ENCODE measurements around the gene DYNC2I2. TPM values are rescaled to one million over a fixed set of nuclear protein-coding genes. Genes with fewer than 3 reads are reported as not detected.
A peak's percentile ranks its signal among the peaks of the same experiment; 100 is the strongest.

The DYNC2I2 gene
- total and polyA plus RNA-seq, 2 donors from 2014 or later, result 76.6 to 98.6 TPM

DNA sequence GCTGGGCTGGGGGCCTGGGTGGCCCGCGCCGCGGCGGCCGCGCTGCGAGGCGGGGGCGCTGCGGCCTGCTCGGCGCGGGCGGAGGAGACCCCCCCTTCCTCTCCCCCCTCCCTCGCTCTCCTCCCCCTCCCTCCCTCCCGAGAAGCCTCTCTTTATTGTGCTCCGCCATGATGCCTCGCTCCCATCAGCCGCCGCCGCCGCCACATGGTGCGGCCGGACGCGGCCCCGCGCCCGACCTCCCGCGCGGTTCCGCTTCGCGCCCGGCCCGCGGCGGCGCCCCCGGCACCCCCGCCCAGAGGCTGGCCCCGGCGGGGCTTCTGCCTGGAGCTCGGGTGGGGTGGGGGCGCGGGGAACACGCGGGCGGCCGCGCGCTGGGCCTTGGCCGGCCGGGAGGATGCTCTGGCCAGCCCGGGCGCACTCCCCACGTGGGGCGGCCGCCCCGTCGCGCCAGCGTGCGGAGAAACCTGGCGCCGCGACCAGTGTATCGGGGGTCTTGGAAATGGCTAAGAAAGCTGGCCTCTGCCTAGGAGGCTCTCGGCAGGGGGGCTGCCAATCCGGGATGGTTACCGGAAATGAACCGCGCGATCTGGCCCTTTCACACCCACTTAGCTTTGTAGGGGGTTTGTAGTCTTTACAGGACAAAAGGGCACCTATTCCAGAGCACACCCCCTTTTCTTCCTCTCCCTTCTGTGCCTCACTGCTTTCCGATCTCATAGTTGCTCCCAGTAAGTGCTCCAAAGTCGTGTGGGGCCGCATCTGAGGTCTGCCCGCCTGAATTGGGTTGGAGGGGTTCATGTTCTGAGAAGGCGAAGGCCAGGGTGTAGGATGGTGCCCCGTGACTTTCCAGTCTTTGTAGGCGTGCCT, 33.4 kb upstream of the DYNC2I2 start:
- intact Hi-C loops (cut with DNase I), result no loop called here
- peak overlapping the region; percentile 4 to 28 for H3K27ac ChIP-seq (ENCODE audit: low read depth in 2 of 2, low read length in 2 of 2)
- no peak for FAIRE-seq
- peaks cover 8 to 23% (median 16%) of the 10 kb centered on the region in 3 donors for H3K4me1 ChIP-seq (ENCODE audit: control insufficient read depth in 2 of 3, insufficient read depth in 2 of 3, low read depth in 1 of 3, low read length in 3 of 3)
- H3K9ac ChIP-seq (ENCODE audit: low read length in 3 of 3), result peak overlapping the region; percentile 50 to 93 (median 82)
- peak; percentile 61 to 81 (median 77) for DNase-seq
- H3K9me3 ChIP-seq (ENCODE audit: control insufficient read depth in 2 of 3, insufficient read depth in 1 of 3, low read length in 3 of 3), result no peaks in the 10 kb centered on the region
- no peaks in the 10 kb centered on the region for H3K27me3 ChIP-seq (ENCODE audit: control insufficient read depth, insufficient read depth, low read length)
- H3K4me3 ChIP-seq (ENCODE audit: low read length in 3 of 3), result peak overlapping the region; percentile 79 to 86 (median 84)
- H3K36me3 ChIP-seq (ENCODE audit: control insufficient read depth in 2 of 3, insufficient read depth in 3 of 3, low read length in 3 of 3), result peaks cover 13 to 30% (median 14%) of the 10 kb centered on the region in 3 donors
- TF ChIP-seq, protein P1, sequence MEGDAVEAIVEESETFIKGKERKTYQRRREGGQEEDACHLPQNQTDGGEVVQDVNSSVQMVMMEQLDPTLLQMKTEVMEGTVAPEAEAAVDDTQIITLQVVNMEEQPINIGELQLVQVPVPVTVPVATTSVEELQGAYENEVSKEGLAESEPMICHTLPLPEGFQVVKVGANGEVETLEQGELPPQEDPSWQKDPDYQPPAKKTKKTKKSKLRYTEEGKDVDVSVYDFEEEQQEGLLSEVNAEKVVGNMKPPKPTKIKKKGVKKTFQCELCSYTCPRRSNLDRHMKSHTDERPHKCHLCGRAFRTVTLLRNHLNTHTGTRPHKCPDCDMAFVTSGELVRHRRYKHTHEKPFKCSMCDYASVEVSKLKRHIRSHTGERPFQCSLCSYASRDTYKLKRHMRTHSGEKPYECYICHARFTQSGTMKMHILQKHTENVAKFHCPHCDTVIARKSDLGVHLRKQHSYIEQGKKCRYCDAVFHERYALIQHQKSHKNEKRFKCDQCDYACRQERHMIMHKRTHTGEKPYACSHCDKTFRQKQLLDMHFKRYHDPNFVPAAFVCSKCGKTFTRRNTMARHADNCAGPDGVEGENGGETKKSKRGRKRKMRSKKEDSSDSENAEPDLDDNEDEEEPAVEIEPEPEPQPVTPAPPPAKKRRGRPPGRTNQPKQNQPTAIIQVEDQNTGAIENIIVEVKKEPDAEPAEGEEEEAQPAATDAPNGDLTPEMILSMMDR (IDR thresholded peaks at IDR 0.05; ENCODE audit: borderline replicate concordance, extremely low read depth, insufficient read depth), result no peak

DNA sequence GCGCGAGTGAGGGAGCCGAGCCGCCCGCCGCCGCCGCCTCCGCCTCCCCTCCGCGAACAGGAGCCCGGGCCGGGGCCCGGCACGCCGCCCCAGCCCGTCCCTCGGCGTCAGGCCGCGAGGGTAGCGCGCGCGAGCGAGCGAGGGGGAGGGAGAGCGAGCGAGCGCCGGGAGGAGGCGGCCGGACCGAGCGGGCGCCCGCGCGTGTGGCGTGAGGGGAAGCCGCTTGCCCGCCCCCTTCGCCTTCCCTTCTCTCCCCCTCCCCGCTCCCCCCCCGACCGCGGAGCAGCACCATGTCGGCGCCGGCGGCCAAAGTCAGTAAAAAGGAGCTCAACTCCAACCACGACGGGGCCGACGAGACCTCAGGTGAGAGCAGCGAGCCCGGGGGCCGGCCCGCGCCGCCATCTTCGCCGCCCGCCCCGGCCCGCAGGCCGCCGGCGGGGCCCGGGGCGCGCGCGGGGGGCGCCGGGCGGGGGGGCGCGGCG, 32.7 kb upstream of the DYNC2I2 start:
- Histone ChIP-seq H3K9me3 (ENCODE audit: control insufficient read depth in 2 of 3, insufficient read depth in 1 of 3, low read length in 3 of 3) (no peaks in the 10 kb centered on the region), H3K27ac (ENCODE audit: low read depth in 2 of 2, low read length in 2 of 2) (peak overlapping the region; percentile 78 to 88), H3K4me1 (ENCODE audit: control insufficient read depth in 2 of 3, insufficient read depth in 2 of 3, low read depth in 1 of 3, low read length in 3 of 3) (peaks cover 8 to 30% (median 23%) of the 10 kb centered on the region in 3 donors), H3K27me3 (ENCODE audit: control insufficient read depth, insufficient read depth, low read length) (no peaks in the 10 kb centered on the region), H3K4me3 (ENCODE audit: low read length in 3 of 3) (peak overlapping the region in 1 of 3 donors; percentile 39), H3K9ac (ENCODE audit: low read length in 3 of 3) (no peak overlapping the region), H3K36me3 (ENCODE audit: control insufficient read depth in 2 of 3, insufficient read depth in 3 of 3, low read length in 3 of 3) (peaks cover 13 to 28% (median 14%) of the 10 kb centered on the region in 3 donors)
- FAIRE-seq (no peak), DNase-seq (peak in 3 of 5 donors; percentile 59 to 77 (median 69))
- intact Hi-C loops (cut with DNase I), result no loop called here
- TF ChIP-seq, protein P1 (IDR thresholded peaks at IDR 0.05; ENCODE audit: borderline replicate concordance, extremely low read depth, insufficient read depth), result no peak

DNA sequence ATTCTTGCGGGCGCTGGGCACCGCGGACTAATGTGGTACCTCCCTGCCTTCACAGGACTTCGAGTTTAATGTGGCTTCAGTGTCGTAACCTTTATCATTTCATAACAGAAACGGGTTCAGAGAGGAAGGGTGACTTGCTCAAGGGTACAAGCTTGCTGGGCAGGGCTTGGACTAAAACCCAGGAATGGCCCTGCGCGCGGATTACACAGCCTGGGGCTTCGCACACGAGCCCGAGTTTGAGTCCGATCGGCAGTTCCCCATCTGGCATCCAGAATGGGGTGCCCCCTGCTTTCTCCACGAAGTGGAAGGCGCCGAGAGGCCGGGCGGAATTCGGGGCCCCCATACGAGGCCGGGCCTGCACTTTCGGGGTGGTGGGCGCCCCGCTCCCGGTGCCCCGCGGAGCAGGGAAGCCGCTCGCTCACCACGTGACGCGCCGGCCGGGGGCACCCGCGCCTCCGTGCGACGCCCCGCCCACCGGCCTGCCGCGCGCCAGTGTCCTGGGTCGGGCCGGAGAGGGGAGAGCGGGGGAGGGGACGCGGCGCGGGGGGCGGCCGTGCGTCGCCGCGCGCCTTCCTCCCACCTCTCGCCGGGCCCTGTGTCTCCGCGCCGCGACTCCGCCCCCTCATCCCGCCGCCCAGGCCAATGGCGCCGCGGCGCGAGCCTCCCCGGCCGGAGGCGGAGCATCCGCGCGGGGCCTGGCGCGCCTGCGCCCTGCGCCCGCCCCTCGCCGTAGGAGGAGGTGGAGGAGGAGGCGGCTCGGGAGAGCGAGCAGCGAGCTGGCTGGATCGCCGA, 32.0 kb upstream of the DYNC2I2 start, which contains the start of gene SET:
Gene SET, plus strand, starts transcription at position 722 of the 792 bp plus-strand sequence. CDS start 361 bp downstream, outside the sequence.
- Histone ChIP-seq H3K36me3 (ENCODE audit: control insufficient read depth in 2 of 3, insufficient read depth in 3 of 3, low read length in 3 of 3) (peaks cover 13 to 22% (median 14%) of the 10 kb centered on the region in 3 donors), H3K9me3 (ENCODE audit: control insufficient read depth in 2 of 3, insufficient read depth in 1 of 3, low read length in 3 of 3) (no peaks in the 10 kb centered on the region), H3K9ac (ENCODE audit: low read length in 3 of 3) (peak within 1 kb of the TSS; percentile 36 to 93 (median 69)), H3K4me1 (ENCODE audit: control insufficient read depth in 2 of 3, insufficient read depth in 2 of 3, low read depth in 1 of 3, low read length in 3 of 3) (peaks cover 8 to 30% (median 23%) of the 10 kb centered on the region in 3 donors), H3K4me3 (ENCODE audit: low read length in 3 of 3) (peak within 1 kb of the TSS; percentile 79 to 86 (median 84)), H3K27me3 (ENCODE audit: control insufficient read depth, insufficient read depth, low read length) (no peaks in the 10 kb centered on the region), H3K27ac (ENCODE audit: low read depth in 2 of 2, low read length in 2 of 2) (peak within 1 kb of the TSS; percentile 88 to 91)
- peak; percentile 95 to 99 (median 97) for DNase-seq
- TF ChIP-seq, protein P1 (IDR thresholded peaks at IDR 0.05; ENCODE audit: borderline replicate concordance, extremely low read depth, insufficient read depth), result no peak
- no peak for FAIRE-seq
- intact Hi-C loops (cut with DNase I), result no loop called here
